Neural crest cell (in vitro differentiated cells): ENCODE measurements around the gene GALNT18. TPM values are rescaled to one million over a fixed set of nuclear protein-coding genes. Genes with fewer than 3 reads are reported as not detected.

Source experiments
- DNase-seq: peaks from one replicate; pipeline ENCODE4 v3.0.0; 2021; ENCODE audit warnings: low read depth, mixed read lengths, low spot score
- H3K27ac Mint-ChIP-seq: one replicate; pipeline ENCODE4 v1.8.0; 2021; ENCODE audit warnings: mild to moderate bottlenecking, mixed read lengths; ENCODE audit not compliant: unreplicated experiment
- H3K27me3 Mint-ChIP-seq: 2 replicates; pipeline ENCODE4 v1.8.0; 2021; ENCODE audit warnings: low read depth, mild to moderate bottlenecking, mixed read lengths
- H3K36me3 Mint-ChIP-seq: 2 replicates; pipeline ENCODE4 v1.8.0; 2021; ENCODE audit warnings: low read depth, mild to moderate bottlenecking, mixed read lengths
- H3K4me1 Mint-ChIP-seq: 2 replicates; pipeline ENCODE4 v1.8.0; 2021; ENCODE audit warnings: mixed read lengths
- H3K4me3 Mint-ChIP-seq: one replicate; pipeline ENCODE4 v1.8.0; 2021; ENCODE audit warnings: mild to moderate bottlenecking, mixed read lengths
- H3K9me3 Mint-ChIP-seq: 2 replicates; pipeline ENCODE4 v1.8.0; 2021; ENCODE audit warnings: mixed read lengths
- CTCF ChIP-seq: fragments of 200-600 bp; sonication (generic); conservative IDR thresholded peaks from 2 replicates; pipeline ENCODE4 v1.5.0; 2021; ENCODE audit warnings: antibody characterized with exemption, mild to moderate bottlenecking
- total RNA-seq: library from RNA; stranded (reverse); gene quantifications from 2 replicates; pipeline ENCODE4 v1.2.1, GENCODE V29; 2021

Gene GALNT18
- total RNA-seq, 1 donor from 2014 or later, result 2.8 TPM

- Mint-ChIP-seq H3K27ac (no peak overlapping the region), H3K4me3 (no peak overlapping the region)
- TF ChIP-seq CTCF, result no peak
Measured at GRCh38 chr11:11415901-11416300, 205.9 kb downstream of the GALNT18 start.

GRCh38 chr11:11414996-11415395 is 206.8 kb downstream of the GALNT18 start:
- H3K36me3 Mint-ChIP-seq, result no peaks in the 10 kb centered on the region
- no peaks in the 10 kb centered on the region for H3K27me3 Mint-ChIP-seq
- no peak overlapping the region for H3K27ac Mint-ChIP-seq
- DNase-seq, result no peak
- H3K4me1 Mint-ChIP-seq, result peaks cover 8% of the 10 kb centered on the region
- H3K4me3 Mint-ChIP-seq, result no peak overlapping the region
- no peak for TF ChIP-seq CTCF
- H3K9me3 Mint-ChIP-seq, result no peaks in the 10 kb centered on the region

More at GRCh38 chr11:11415901-11416300, 205.9 kb downstream of the GALNT18 start:
- H3K9me3 Mint-ChIP-seq, result no peaks in the 10 kb centered on the region
- no peaks in the 10 kb centered on the region for H3K4me1 Mint-ChIP-seq
- no peaks in the 10 kb centered on the region for H3K36me3 Mint-ChIP-seq
- H3K27me3 Mint-ChIP-seq, result no peaks in the 10 kb centered on the region
- DNase-seq, result no peak

- no peaks in the 10 kb centered on the region for H3K27me3 Mint-ChIP-seq
- no peak for TF ChIP-seq CTCF
- H3K4me1 Mint-ChIP-seq, result peaks cover 13% of the 10 kb centered on the region
- no peaks in the 10 kb centered on the region for H3K36me3 Mint-ChIP-seq
- no peak for DNase-seq
- no peak overlapping the region for H3K4me3 Mint-ChIP-seq
- H3K27ac Mint-ChIP-seq, result no peak overlapping the region
- no peaks in the 10 kb centered on the region for H3K9me3 Mint-ChIP-seq
Measured at GRCh38 chr11:11413776-11414175, 208.0 kb downstream of the GALNT18 start.

DNA sequence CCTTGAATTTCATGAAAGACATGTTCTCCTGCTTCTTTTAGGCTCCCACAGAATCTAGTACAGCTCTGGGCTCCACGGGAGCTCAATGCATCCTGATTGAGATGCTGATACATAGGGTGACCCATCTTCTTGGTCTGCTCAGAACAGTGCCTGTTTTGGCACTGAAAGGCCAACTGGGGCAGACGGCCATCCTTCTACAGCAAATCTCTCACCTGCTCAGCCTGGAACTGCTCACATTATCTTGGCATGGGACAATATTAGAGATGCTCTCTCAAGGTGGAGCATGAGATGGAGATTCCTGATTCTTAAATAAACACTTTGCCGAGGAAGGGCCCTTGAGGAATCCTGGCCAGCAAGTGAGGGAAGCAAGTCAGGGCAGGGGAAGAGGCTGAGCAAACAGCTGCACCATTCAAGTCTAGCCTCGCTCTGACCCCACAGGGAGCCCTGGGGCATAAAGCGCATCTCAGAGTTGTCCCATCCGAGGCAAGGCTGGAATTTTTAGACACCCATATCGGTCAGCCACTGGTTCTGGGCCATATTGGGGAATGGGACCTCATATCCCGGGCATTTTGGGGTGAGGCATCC is 210.3 kb downstream of the GALNT18 start:
- H3K4me1 Mint-ChIP-seq, result peaks cover 13% of the 10 kb centered on the region
- no peaks in the 10 kb centered on the region for H3K9me3 Mint-ChIP-seq
- H3K27me3 Mint-ChIP-seq, result no peaks in the 10 kb centered on the region
- no peak overlapping the region for H3K27ac Mint-ChIP-seq
- H3K4me3 Mint-ChIP-seq, result no peak overlapping the region
- DNase-seq, result no peak
- no peaks in the 10 kb centered on the region for H3K36me3 Mint-ChIP-seq
- no peak for TF ChIP-seq CTCF

GRCh38 chr11:11409901-11410300 is 211.9 kb downstream of the GALNT18 start:
- H3K4me3 Mint-ChIP-seq, result no peak overlapping the region
- peak overlapping the region; percentile 80 for H3K27ac Mint-ChIP-seq
- no peaks in the 10 kb centered on the region for H3K9me3 Mint-ChIP-seq

More at GRCh38 chr11:11409901-11410300, 211.9 kb downstream of the GALNT18 start:
- Mint-ChIP-seq H3K27me3 (no peaks in the 10 kb centered on the region), H3K36me3 (no peaks in the 10 kb centered on the region), H3K4me1 (peaks cover 13% of the 10 kb centered on the region)
- no peak for TF ChIP-seq CTCF
- no peak for DNase-seq
